ENCODE results near the gene CD48.

The CD48 gene

GRCh38 chr1:160642281-160642644, 69.4 kb downstream of the CD48 start:
- no peak for TF ChIP-seq CTCF (IDR thresholded peaks at IDR 0.05; ENCODE audit: low read depth, low read length)
- H3K4me3 ChIP-seq (ENCODE audit: low read depth, low read length), result no peak overlapping the region

- TF ChIP-seq CTCF (IDR thresholded peaks at IDR 0.05; ENCODE audit: low read depth, low read length), result no peak
- H3K4me3 ChIP-seq (ENCODE audit: low read depth, low read length), result no peak overlapping the region
Measured at GRCh38 chr1:160641323-160642280, 70.0 kb downstream of the CD48 start.

GRCh38 chr1:160640359-160641123, 71.1 kb downstream of the CD48 start:
- no peak overlapping the region for H3K4me3 ChIP-seq (ENCODE audit: low read depth, low read length)
- TF ChIP-seq CTCF (IDR thresholded peaks at IDR 0.05; ENCODE audit: low read depth, low read length), result no peak

GRCh38 chr1:160639652-160640051, 72.0 kb downstream of the CD48 start:
- TF ChIP-seq CTCF (IDR thresholded peaks at IDR 0.05; ENCODE audit: low read depth, low read length), result no peak

GRCh38 chr1:160638926-160639325, 72.7 kb downstream of the CD48 start:
- H3K4me3 ChIP-seq (ENCODE audit: low read depth, low read length), result no peak overlapping the region
- no peak for TF ChIP-seq CTCF (IDR thresholded peaks at IDR 0.05; ENCODE audit: low read depth, low read length)

More at GRCh38 chr1:160639652-160640051, 72.0 kb downstream of the CD48 start:
- H3K4me3 ChIP-seq (ENCODE audit: low read depth, low read length), result no peak overlapping the region

GRCh38 chr1:160638540-160638857, 73.1 kb downstream of the CD48 start:
- H3K4me3 ChIP-seq (ENCODE audit: low read depth, low read length), result no peak overlapping the region

More at GRCh38 chr1:160638540-160638857, 73.1 kb downstream of the CD48 start:
- no peak for TF ChIP-seq CTCF (IDR thresholded peaks at IDR 0.05; ENCODE audit: low read depth, low read length)

All from WI38 (cell line).